ENCODE measurements around the gene TUBA3D. TPM values are rescaled to one million over a fixed set of nuclear protein-coding genes. Genes with fewer than 3 reads are reported as not detected.
"Not testable (repeated sequence)": the region's sequence is repeated elsewhere in the genome, so short reads cannot be mapped to it uniquely, and the experiment has no call there.

The TUBA3D gene
- total RNA-seq, 1 experiment from 2014 or later: not detected

DNA sequence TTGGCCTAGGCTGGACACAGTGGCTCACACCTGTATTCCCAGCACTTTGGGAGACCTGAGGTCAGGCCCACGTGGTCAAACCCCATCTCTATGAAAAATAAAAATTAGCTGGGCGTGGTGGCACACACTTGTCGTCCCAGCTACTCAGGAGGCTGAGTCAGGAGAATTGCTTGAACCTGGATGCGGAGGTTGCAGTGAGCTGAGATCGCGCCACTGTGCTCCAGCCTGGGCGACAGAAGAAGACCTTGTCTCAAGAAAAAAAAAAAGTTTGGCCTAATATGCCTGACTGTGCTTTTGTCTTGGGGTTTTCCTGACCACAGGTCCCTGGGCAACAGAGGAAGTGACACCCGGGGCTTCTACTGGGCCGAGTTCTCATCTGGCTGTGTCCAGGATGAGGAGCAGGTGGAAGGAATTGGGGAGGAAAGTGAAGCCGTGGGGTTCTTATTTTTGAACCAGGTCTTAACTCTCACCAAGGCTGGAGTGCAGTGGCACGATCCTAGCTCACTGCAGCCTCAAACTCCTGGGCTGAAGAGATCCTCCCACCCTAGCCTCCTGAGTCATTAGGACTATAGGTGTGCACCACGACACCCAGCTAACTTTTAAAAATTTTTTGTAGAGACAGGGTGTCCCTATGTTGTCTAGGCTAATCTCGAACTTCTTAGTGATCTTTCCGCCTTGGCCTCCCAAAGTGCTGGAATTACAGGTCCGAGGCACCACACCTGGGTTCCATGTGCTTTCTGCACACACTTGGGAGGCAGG, 38.7 kb downstream of the TUBA3D start:
- not testable (repeated sequence) for H2BK5ac ChIP-seq (ENCODE audit: insufficient read length, low read length); H3K9me3 ChIP-seq (ENCODE audit: control insufficient read depth, low read depth, low read length); H3K9me3 Mint-ChIP-seq; H3T11ph ChIP-seq (ENCODE audit: low read length); H3K4me1 ChIP-seq (ENCODE audit: insufficient read depth, low read length); H3K79me2 ChIP-seq (ENCODE audit: insufficient read depth, low read length); H3K18ac ChIP-seq (ENCODE audit: insufficient read length, low read depth, low read length); H4K91ac ChIP-seq (ENCODE audit: insufficient read length, low read depth, low read length); H3K14ac ChIP-seq (ENCODE audit: insufficient read depth, low read length); H2BK20ac ChIP-seq (ENCODE audit: low read depth, low read length, poor library complexity, severe bottlenecking); H3K27me3 Mint-ChIP-seq (ENCODE audit: low read depth); H2BK120ac ChIP-seq (ENCODE audit: low read depth, low read length, poor library complexity, severe bottlenecking); H3K79me1 ChIP-seq (ENCODE audit: insufficient read depth, low read depth, low read length, poor library complexity, severe bottlenecking); H2BK12ac ChIP-seq (ENCODE audit: insufficient read length, low read depth, low read length); H3K23me2 ChIP-seq (ENCODE audit: insufficient read length, low read depth, low read length, poor library complexity, severe bottlenecking); H3K4ac ChIP-seq (ENCODE audit: low read depth, low read length); DNase-seq; H3K23ac ChIP-seq (ENCODE audit: insufficient read length, low read depth, low read length); H3K4me3 Mint-ChIP-seq; H2AK5ac ChIP-seq (ENCODE audit: insufficient read length, low read length); H3K4me2 ChIP-seq (ENCODE audit: insufficient read depth, insufficient read length, low read length); H3K27ac ChIP-seq (ENCODE audit: insufficient read length, low read depth, low read length); H3K4me1 Mint-ChIP-seq; H4K5ac ChIP-seq (ENCODE audit: insufficient read length, low read depth, low read length); H3K9ac ChIP-seq (ENCODE audit: extremely low read depth, insufficient read length, low read length); H2AFZ ChIP-seq (ENCODE audit: low read length); H2BK15ac ChIP-seq (ENCODE audit: low read depth, low read length); H3K56ac ChIP-seq (ENCODE audit: insufficient read length, low read depth, low read length); H4K8ac ChIP-seq (replicated peaks; ENCODE audit: insufficient read length, low read depth, low read length); H3K27me3 ChIP-seq (ENCODE audit: insufficient read depth, low read length); H4K20me1 ChIP-seq (ENCODE audit: control insufficient read depth, insufficient read depth, insufficient read length)
- Mint-ChIP-seq H3K36me3 (ENCODE audit: insufficient read depth in 1 of 3, low read depth in 3 of 3) (peaks cover 11 to 48% (median 39%) of the 10 kb centered on the region in 3 experiments; a peak in 6 of 7 replicates), H3K27ac (peak overlapping the region in 1 of 3 experiments; percentile 18; a peak in 1 of 7 replicates)
- no CpG with 5 or more reads among the region's 15 CpGs for WGBS (ENCODE audit: extremely low coverage, insufficient read length, low lambda C conversion rate)

DNA sequence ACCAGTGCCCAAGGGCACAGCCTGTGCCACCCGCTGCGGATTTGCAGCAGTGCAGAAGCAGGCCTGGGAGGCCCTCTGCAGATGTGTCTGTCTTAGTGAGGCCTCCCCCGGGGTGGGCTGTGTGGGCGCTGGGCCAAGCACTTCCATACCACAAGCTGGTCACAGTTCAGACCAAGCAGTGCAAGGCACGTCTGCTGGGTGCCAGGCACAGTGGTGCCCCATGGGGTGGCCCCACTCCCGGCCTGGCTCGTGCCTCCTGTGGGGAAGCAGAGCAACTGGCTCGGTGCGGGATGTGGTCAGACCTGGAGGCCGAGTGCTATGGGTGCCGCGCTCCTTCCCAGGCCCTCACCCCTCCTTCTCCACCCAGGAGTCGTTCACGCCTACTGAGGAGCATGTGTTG, 39.3 kb downstream of the TUBA3D start:
- not testable (repeated sequence) for H4K91ac ChIP-seq (ENCODE audit: insufficient read length, low read depth, low read length); H2BK15ac ChIP-seq (ENCODE audit: low read depth, low read length); H3K23me2 ChIP-seq (ENCODE audit: insufficient read length, low read depth, low read length, poor library complexity, severe bottlenecking); H3K4me1 Mint-ChIP-seq; H3K23ac ChIP-seq (ENCODE audit: insufficient read length, low read depth, low read length); H3K56ac ChIP-seq (ENCODE audit: insufficient read length, low read depth, low read length); H2BK120ac ChIP-seq (ENCODE audit: low read depth, low read length, poor library complexity, severe bottlenecking); H3K9me3 ChIP-seq (ENCODE audit: control insufficient read depth, low read depth, low read length); H2AFZ ChIP-seq (ENCODE audit: low read length); H2BK5ac ChIP-seq (ENCODE audit: insufficient read length, low read length); H3K18ac ChIP-seq (ENCODE audit: insufficient read length, low read depth, low read length); H4K8ac ChIP-seq (replicated peaks; ENCODE audit: insufficient read length, low read depth, low read length); H3T11ph ChIP-seq (ENCODE audit: low read length); H4K5ac ChIP-seq (ENCODE audit: insufficient read length, low read depth, low read length); H3K27me3 ChIP-seq (ENCODE audit: insufficient read depth, low read length); H3K4me1 ChIP-seq (ENCODE audit: insufficient read depth, low read length); H3K4ac ChIP-seq (ENCODE audit: low read depth, low read length); H2AK5ac ChIP-seq (ENCODE audit: insufficient read length, low read length); H2BK12ac ChIP-seq (ENCODE audit: insufficient read length, low read depth, low read length); H3K79me2 ChIP-seq (ENCODE audit: insufficient read depth, low read length); H3K9ac ChIP-seq (ENCODE audit: extremely low read depth, insufficient read length, low read length); H3K27me3 Mint-ChIP-seq (ENCODE audit: low read depth); H3K27ac Mint-ChIP-seq; H3K27ac ChIP-seq (ENCODE audit: insufficient read length, low read depth, low read length); H4K20me1 ChIP-seq (ENCODE audit: control insufficient read depth, insufficient read depth, insufficient read length); H3K4me3 Mint-ChIP-seq; DNase-seq; H3K9me3 Mint-ChIP-seq; H3K79me1 ChIP-seq (ENCODE audit: insufficient read depth, low read depth, low read length, poor library complexity, severe bottlenecking); H2BK20ac ChIP-seq (ENCODE audit: low read depth, low read length, poor library complexity, severe bottlenecking); H3K4me2 ChIP-seq (ENCODE audit: insufficient read depth, insufficient read length, low read length); H3K14ac ChIP-seq (ENCODE audit: insufficient read depth, low read length)
- peaks cover 11 to 47% (median 36%) of the 10 kb centered on the region in 3 experiments; a peak in 6 of 7 replicates for H3K36me3 Mint-ChIP-seq (ENCODE audit: insufficient read depth in 1 of 3, low read depth in 3 of 3)
- no CpG with 5 or more reads among the region's 14 CpGs for WGBS (ENCODE audit: extremely low coverage, insufficient read length, low lambda C conversion rate)
